ENCODE results near the gene NTSR1. TPM values are rescaled to one million over a fixed set of nuclear protein-coding genes. Genes with fewer than 3 reads are reported as not detected.

The NTSR1 gene
- total RNA-seq, 6 experiments from 2014 or later = 0.04 to 0.74 (median 0.09) TPM; not detected in 2

DNA sequence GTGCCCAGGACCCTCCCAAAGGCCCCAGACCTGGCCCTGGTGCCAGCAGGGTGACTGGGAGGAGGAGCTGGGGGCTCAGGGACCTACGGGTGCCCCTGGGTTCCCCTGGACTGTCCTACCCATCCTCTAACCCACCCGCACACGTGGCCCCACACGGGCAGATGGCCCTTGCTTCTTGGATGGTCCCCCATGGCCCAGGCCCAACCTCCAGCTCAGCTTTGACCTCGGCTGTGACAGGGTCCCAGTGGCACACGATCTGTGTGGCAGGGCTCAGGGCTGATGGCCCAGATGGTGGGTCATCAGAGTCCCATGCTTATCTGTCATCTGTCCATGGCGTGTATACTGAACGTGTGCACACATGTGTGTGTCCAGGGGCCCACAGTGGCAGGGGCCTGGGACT, 4.0 kb downstream of the NTSR1 start:
- H3K4me3 ChIP-seq = no peak overlapping the region
- WGBS (ENCODE audit: insufficient coverage, low coverage, low lambda C conversion rate, missing lambda C conversion rate) = 17% methylated on average over 1 of the region's 8 CpGs
- TF ChIP-seq, protein P1, sequence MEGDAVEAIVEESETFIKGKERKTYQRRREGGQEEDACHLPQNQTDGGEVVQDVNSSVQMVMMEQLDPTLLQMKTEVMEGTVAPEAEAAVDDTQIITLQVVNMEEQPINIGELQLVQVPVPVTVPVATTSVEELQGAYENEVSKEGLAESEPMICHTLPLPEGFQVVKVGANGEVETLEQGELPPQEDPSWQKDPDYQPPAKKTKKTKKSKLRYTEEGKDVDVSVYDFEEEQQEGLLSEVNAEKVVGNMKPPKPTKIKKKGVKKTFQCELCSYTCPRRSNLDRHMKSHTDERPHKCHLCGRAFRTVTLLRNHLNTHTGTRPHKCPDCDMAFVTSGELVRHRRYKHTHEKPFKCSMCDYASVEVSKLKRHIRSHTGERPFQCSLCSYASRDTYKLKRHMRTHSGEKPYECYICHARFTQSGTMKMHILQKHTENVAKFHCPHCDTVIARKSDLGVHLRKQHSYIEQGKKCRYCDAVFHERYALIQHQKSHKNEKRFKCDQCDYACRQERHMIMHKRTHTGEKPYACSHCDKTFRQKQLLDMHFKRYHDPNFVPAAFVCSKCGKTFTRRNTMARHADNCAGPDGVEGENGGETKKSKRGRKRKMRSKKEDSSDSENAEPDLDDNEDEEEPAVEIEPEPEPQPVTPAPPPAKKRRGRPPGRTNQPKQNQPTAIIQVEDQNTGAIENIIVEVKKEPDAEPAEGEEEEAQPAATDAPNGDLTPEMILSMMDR (IDR thresholded peaks at IDR 0.05) = no peak
- TF ChIP-seq POLR2A (IDR thresholded peaks at IDR 0.05) = no peak
- intact Hi-C loops (cut with DNase I) = no loop called here
- DNase-seq (peak in 1 of 3 donors; percentile 30), ATAC-seq (no peak)
- no peak overlapping the region for H3K27ac ChIP-seq
- peaks cover 0 to 16% of the 10 kb centered on the region in 2 donors for H3K27me3 ChIP-seq
- no peaks in the 10 kb centered on the region for H3K4me1 ChIP-seq
- H3K36me3 ChIP-seq = no peaks in the 10 kb centered on the region
- H3K9me3 ChIP-seq = no peaks in the 10 kb centered on the region

DNA sequence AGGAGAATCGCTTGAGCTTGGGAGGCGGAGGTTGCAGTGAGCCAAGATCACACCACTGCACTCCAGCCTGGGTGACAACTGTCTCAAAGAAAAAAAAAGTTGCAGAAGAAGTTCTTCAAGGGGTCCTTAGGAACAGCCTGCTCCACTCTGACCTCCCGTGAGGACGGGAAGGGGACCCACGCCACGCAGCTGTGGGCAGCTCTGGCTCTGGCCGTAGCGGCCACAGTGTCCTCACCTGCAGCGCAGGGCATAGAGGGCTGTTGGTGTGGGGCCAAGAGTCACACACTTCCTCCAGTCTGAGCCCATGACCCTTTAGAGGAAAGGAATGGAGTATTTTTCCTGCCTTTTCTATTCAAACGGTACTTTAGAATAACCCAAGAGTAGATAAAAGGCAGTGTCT, 5.4 kb downstream of the NTSR1 start:
- Histone ChIP-seq H3K4me1 (no peaks in the 10 kb centered on the region), H3K9me3 (no peaks in the 10 kb centered on the region), H3K4me3 (no peak overlapping the region), H3K27me3 (peaks cover 0 to 16% of the 10 kb centered on the region in 2 donors), H3K27ac (no peak overlapping the region), H3K36me3 (no peaks in the 10 kb centered on the region)
- intact Hi-C loops (cut with DNase I) = no loop called here
- WGBS (ENCODE audit: insufficient coverage, low coverage, low lambda C conversion rate, missing lambda C conversion rate) = 85% methylated on average over 7 of the region's 10 CpGs
- no peak for ATAC-seq
- peak in 1 of 3 donors; percentile 35 for DNase-seq
- TF ChIP-seq, protein P1 (IDR thresholded peaks at IDR 0.05) = no peak
- TF ChIP-seq POLR2A (IDR thresholded peaks at IDR 0.05) = no peak

- H3K27ac ChIP-seq = no peak overlapping the region
- intact Hi-C loops (cut with DNase I) = no loop called here
- TF ChIP-seq POLR2A (IDR thresholded peaks at IDR 0.05) = no peak
- TF ChIP-seq, protein P1 (IDR thresholded peaks at IDR 0.05) = no peak
- H3K27me3 ChIP-seq = peaks cover 0 to 12% of the 10 kb centered on the region in 2 donors
- no peaks in the 10 kb centered on the region for H3K4me1 ChIP-seq
- DNase-seq (no peak), ATAC-seq (no peak)
- H3K9me3 ChIP-seq = no peaks in the 10 kb centered on the region
- WGBS (ENCODE audit: insufficient coverage, low coverage, low lambda C conversion rate, missing lambda C conversion rate) = 70% methylated on average over 6 of the region's 6 CpGs
- H3K4me3 ChIP-seq = no peak overlapping the region
- H3K36me3 ChIP-seq = no peaks in the 10 kb centered on the region
Measured at GRCh38 chr20:62714799-62715198, 6.2 kb downstream of the NTSR1 start.

DNA sequence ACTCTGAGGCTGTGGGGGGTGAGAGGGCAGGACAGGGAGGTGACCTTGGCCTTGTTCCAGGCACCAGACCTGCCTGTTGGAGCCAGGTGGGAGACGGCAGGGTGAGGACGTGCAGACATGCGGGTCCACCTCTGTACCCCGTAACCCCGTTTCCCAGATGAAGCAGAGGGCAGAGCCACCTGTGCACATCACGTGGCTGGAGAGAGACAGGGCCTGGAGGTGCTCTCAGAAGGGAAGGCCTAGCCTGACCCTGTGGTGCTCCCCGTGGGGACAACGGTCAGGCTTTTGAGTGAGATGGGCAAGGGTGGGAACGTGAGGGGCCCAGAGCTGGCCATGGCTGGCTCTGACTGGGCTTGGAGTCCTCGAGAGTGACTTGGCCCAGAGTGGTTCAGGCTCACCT, 6.6 kb downstream of the NTSR1 start:
- H3K4me1 ChIP-seq = no peaks in the 10 kb centered on the region
- no peaks in the 10 kb centered on the region for H3K36me3 ChIP-seq
- H3K4me3 ChIP-seq = no peak overlapping the region
- DNase-seq = peak in 1 of 3 donors; percentile 27
- intact Hi-C loops (cut with DNase I) = no loop called here
- peaks cover 0 to 8% of the 10 kb centered on the region in 2 donors for H3K27me3 ChIP-seq
- TF ChIP-seq POLR2A (IDR thresholded peaks at IDR 0.05) = no peak
- TF ChIP-seq, protein P1 (IDR thresholded peaks at IDR 0.05) = no peak
- 67% methylated on average over 3 of the region's 10 CpGs for WGBS (ENCODE audit: insufficient coverage, low coverage, low lambda C conversion rate, missing lambda C conversion rate)
- H3K9me3 ChIP-seq = no peaks in the 10 kb centered on the region
- no peak for ATAC-seq
- no peak overlapping the region for H3K27ac ChIP-seq

Data from right lobe of liver (tissue), 6 donors.